Bronchial epithelial cell (primary cell): ENCODE measurements around the gene MAPRE3. TPM values are rescaled to one million over a fixed set of nuclear protein-coding genes. Genes with fewer than 3 reads are reported as not detected.

ENCODE experiments used
- DNase-seq: peaks from one replicate; pipeline ENCODE4 v3.0.0-alpha.2; 2010; ENCODE audit warnings: low read depth
- FAIRE-seq: peaks from 2 replicates; lab custom pipeline; 2011; peaks lifted over from hg19 to GRCh38; lab: Jason Lieb, UNC
- H3K27me3 ChIP-seq: 2 replicates; pipeline ENCODE4 v1.5.1; 2011; ENCODE audit warnings: low read length; ENCODE audit not compliant: control insufficient read depth, insufficient read depth
- H3K36me3 ChIP-seq: 2 replicates; pipeline ENCODE4 v1.5.1; 2011; ENCODE audit warnings: low read length; ENCODE audit not compliant: control insufficient read depth, insufficient read depth
- H3K4me3 ChIP-seq: 2 replicates; pipeline ENCODE4 v1.5.1; 2011; ENCODE audit warnings: mild to moderate bottlenecking, low read depth, low read length, control low read depth
- total RNA-seq: library from RNA; depleted of rRNA; stranded (reverse); fragments of >200 nt; gene quantifications from 2 replicates; pipeline ENCODE4 v1.2.1, GENCODE V29; 2014
- TF ChIP-seq, protein P1 (sequence below): IDR thresholded peaks from 2 replicates; pipeline ENCODE4 v1.5.1; 2011; ENCODE audit warnings: mild to moderate bottlenecking, moderate library complexity, low read length, control low read depth, inconsistent platforms; ENCODE audit not compliant: insufficient read depth, severe bottlenecking

The MAPRE3 gene
- total RNA-seq, 1 donor from 2014 or later = 1.6 TPM

DNA sequence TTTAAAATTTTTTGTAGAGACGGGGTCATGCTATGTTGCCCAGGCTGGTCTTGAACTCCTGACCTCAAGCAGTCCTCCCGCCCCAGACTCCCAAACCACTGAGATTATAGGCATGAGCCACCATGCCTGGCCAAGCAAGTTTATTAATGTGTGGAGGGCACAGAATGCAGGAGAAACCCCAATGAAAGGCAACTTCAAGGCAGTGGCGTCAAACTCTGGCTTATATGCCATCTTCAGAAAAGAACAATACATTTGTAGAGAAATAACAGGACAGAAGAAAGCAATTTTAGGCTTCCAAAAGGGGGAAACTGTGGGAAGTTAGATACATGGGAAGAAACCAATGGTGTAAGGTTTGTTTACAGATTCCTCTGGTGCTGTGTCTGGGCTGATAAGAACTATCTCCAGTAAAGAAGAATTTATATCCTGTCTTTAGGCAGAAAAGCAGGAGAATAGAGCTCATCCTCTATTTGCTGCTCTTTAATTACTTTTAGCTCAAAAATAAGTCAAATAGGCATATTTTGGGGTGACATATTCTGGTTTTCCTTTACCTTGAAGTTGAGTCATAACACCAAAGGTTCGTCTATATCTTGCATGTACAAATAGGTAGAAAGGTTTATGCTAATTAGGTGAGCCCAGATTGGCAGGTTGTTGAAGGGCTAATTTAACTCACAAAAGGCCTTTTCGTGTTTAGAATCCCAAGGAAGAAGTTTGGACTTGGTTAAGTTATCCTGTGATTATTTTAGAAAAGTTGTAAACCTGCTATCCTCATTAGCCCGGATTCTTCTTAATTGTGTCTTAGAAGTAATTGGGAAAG, 36.4 kb downstream of the MAPRE3 start:
- H3K36me3 ChIP-seq = no peaks in the 10 kb centered on the region
- TF ChIP-seq, protein P1, sequence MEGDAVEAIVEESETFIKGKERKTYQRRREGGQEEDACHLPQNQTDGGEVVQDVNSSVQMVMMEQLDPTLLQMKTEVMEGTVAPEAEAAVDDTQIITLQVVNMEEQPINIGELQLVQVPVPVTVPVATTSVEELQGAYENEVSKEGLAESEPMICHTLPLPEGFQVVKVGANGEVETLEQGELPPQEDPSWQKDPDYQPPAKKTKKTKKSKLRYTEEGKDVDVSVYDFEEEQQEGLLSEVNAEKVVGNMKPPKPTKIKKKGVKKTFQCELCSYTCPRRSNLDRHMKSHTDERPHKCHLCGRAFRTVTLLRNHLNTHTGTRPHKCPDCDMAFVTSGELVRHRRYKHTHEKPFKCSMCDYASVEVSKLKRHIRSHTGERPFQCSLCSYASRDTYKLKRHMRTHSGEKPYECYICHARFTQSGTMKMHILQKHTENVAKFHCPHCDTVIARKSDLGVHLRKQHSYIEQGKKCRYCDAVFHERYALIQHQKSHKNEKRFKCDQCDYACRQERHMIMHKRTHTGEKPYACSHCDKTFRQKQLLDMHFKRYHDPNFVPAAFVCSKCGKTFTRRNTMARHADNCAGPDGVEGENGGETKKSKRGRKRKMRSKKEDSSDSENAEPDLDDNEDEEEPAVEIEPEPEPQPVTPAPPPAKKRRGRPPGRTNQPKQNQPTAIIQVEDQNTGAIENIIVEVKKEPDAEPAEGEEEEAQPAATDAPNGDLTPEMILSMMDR = no peak
- no peak for DNase-seq
- no peak for FAIRE-seq
- H3K27me3 ChIP-seq = no peaks in the 10 kb centered on the region
- H3K4me3 ChIP-seq = no peak overlapping the region

DNA sequence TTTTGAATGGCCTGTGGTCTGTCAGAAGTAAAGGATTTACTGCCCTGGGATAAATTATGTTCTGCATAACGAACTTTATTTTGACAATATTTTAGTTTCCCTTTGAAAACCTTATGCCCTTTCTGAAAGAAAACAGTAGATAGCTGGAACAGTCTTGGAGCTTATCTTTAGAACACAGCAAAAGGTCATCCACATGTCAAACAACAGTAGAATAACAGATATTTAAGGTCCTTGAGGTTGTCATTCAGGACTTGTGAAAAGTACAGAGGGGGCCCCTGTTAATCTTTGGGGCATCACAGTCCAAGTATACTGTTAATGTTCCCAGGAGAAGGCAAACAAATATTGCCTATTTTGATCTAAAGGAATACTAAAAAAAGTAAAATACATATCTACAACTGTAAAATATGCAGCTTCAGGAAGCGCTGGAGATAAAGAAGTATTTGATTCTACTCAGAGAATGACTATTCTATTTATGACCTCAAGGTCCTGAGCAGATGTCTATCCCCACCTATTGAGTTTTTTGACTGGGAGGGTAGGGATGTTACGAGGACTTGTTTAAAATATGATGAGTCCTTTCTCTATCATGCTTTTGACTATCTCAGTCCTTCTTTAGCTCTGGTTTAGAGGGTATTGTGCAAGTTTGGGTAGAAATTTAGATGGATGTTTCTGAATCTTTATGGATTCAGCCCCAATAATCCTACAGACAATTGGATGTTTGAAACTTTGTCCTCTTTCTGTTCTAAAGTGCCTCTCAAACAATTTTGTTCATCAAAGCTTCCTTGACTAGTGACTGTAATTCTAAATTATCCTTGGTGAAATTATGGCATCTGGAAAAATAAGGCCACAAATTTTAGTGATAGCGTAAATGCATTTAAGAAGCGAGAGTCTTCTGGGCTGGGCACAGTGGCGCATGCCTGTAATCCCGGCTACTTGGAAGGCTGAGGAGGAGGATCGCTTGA, 37.3 kb downstream of the MAPRE3 start:
- no peaks in the 10 kb centered on the region for H3K27me3 ChIP-seq
- H3K36me3 ChIP-seq = no peaks in the 10 kb centered on the region
- TF ChIP-seq, protein P1 = no peak
- FAIRE-seq (no peak), DNase-seq (no peak)
- H3K4me3 ChIP-seq = no peak overlapping the region

DNA sequence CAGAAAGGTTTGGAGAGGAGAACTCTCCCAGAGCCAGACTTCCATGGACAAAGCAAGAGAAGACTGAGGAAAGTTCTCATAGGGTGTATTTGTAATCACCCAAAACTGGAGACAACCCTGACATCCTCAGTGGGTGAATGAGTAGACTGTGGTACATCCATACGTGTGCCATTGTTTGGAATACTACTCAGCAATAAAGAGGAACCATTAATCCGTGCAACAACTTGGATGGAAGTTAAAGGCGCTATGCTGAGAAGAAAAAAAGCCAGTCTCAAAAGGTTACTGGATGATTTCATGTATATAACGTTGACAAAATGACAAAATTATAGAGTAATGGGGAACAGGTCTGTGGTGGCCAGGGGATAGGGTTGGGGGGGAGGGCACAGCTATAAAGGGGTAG, 38.2 kb downstream of the MAPRE3 start:
- TF ChIP-seq, protein P1 = no peak
- no peaks in the 10 kb centered on the region for H3K27me3 ChIP-seq
- no peak overlapping the region for H3K4me3 ChIP-seq
- DNase-seq (no peak), FAIRE-seq (no peak)
- no peaks in the 10 kb centered on the region for H3K36me3 ChIP-seq

DNA sequence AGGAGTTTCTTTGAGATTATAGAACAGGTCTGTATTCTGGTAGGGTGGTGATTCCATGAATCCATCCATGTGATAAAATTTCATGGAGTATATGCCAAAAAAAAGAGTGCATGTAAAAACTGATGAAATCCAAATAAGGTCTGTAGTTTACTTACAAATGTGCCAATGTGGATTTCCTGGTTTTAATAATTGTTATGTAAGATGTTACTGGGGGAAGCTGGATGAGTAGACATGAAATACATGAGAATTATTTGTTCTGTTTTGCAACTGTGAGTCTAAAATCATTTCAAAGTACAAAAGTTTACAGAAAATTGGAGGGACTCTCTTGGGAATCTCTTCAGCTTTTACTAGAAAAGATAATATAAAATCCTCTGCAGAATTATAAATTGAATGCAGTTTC, 38.6 kb downstream of the MAPRE3 start:
- no peak overlapping the region for H3K4me3 ChIP-seq
- TF ChIP-seq, protein P1 = no peak
- no peaks in the 10 kb centered on the region for H3K27me3 ChIP-seq
- no peaks in the 10 kb centered on the region for H3K36me3 ChIP-seq
- FAIRE-seq (no peak), DNase-seq (no peak)

DNA sequence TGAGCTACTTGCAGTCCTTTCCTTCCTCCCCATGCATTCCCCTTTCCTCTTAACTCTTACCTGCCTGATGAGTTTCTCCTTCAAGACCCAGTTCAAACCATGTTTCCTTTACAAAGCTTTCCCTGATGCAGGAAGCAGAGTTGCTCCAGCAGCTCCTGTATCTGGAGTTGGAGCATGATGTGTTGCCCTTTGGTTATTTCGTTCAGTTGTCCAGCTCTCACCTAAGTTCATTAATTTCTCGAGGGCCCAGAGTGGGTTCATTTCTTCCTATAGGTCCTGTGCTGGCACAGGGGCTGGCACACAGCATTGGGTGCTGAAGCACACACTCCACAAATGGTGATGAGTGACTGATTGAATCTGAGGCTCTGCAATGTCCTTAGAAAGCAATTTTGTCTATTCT, 39.3 kb downstream of the MAPRE3 start:
- TF ChIP-seq, protein P1 = no peak
- Histone ChIP-seq H3K36me3 (no peaks in the 10 kb centered on the region), H3K4me3 (no peak overlapping the region), H3K27me3 (no peaks in the 10 kb centered on the region)
- FAIRE-seq = no peak
- DNase-seq = no peak
